Measurements from ENCODE around the gene NKPD1.
"Not testable (repeated sequence)": the region's sequence is repeated elsewhere in the genome, so short reads cannot be mapped to it uniquely, and the experiment has no call there.

NKPD1 gene

DNA sequence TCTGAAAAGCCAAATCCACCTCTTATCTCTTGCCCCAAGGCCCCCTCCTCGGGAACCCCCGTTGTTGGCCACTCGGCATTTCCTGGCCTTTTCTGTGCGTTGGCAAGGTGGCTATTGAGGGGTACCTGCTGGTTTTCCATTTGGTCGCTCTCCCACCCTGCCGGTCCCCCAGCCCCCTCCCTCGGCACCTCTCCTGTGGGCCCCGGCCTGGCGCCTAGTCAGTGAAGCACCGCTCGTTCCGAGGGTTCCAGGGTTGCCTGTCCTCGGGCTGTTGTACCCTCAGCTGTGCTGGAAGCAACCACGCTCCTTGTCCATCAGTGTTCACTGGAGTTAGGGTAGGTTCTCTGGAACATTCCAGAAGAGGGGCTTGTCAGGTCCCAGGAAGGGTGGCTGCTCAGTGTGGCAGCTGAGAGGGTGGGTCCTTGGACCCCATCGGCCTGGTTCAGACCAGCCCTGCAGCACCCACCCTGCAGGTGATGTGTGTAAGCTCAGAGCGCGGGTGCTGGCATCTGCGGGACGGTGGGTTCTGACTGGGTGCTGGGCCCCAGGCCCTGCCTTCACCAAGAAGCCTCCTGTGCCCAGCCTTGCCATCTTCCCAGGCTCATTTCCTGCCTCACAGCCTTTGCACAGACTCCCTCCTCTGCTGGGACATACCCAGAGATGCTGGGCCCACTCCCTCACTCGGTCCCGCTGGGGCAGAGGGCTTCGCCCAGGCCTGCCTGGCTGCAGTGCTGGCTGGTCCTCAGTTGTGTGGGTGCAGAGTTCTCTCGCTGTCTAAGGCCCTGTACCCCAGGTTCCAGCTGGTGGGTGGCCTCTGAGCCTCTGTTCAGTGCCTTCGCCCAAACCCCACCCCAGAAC, 21.3 kb downstream of the NKPD1 start:
- no peak for DNase-seq

DNA sequence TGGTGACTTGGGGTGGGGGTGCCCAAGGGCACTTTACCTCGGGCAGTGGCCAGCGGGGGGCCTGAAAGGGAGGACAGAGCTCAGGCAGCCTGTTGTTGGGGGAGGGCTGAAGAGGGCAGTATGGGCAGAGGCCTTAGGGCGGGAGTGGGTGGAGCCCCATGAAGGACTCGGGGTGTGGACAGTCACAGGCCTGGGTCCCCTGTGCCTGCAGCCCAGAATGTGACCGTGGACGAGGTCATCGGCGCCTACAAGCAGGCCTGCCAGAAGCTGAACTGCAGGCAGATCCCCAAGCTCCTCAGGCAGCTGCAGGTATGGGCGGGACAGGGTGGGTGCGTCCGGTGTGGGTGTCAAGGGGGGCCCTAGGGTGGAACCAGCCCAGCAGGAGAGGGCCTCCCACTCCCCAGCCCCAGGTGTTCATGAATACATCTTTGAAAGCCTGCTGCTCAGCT, 22.5 kb downstream of the NKPD1 start:
- DNase-seq = no peak

DNA sequence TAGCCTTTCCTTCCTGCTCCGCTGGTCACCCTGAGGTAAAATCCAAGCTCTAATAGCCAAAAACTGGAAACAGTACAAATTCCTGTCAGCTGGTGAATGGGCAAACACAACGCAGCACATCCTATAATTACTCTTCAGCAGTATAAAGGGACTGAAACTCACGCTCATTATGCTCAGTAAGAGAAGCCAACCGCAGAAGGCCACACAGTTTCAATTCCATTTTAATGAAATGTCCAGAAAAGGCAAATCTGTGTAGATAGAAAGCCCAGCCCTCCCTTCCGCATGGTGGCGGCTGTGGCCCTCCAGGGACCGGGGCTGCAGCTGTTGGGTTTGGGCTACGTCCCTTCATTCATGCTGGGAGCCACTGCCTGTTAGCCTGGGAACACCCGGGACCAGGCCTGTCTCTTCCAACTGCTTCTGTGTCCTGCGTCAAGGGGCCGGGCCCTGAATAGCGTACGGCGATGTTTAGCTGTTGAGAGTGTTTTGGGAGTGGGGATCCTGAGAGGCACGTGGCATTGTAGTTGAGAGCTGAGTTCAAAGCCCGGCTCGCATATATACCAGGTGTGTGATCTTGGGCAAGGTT, 23.5 kb downstream of the NKPD1 start:
- no peak for DNase-seq

DNA sequence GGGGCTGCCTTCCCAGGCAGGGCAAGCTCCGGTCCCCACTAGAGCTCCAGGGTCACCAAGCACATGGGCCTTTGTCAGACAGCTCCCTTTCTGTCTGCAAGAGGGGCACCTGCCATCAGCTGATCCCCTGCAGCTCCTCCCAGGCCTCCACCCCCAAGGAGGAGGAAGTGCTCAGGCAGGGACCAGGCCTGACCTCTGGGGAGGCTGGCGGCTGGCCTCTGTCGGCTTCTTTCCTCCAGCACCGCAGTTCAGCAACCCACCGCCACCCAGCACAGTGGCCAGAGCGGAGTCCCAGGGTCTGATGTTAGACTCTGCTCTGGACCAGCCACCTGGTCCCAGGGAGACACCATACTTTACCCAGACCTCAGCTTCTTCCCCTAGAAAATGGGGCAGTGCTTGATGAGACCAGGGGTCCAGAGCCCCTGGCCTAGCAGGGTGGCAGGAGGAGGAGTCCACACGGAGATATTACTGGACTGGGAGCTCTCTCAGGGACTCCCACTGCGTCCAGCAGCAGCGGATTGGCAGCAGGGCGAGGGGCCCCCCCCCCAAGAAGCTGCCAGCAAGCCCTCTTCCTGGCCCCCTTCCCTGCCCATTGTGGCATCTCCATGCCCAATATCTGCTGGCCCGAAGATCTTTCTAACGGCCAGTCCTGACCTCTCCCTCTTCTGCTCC, 24.1 kb downstream of the NKPD1 start:
- DNase-seq = no peak

DNA sequence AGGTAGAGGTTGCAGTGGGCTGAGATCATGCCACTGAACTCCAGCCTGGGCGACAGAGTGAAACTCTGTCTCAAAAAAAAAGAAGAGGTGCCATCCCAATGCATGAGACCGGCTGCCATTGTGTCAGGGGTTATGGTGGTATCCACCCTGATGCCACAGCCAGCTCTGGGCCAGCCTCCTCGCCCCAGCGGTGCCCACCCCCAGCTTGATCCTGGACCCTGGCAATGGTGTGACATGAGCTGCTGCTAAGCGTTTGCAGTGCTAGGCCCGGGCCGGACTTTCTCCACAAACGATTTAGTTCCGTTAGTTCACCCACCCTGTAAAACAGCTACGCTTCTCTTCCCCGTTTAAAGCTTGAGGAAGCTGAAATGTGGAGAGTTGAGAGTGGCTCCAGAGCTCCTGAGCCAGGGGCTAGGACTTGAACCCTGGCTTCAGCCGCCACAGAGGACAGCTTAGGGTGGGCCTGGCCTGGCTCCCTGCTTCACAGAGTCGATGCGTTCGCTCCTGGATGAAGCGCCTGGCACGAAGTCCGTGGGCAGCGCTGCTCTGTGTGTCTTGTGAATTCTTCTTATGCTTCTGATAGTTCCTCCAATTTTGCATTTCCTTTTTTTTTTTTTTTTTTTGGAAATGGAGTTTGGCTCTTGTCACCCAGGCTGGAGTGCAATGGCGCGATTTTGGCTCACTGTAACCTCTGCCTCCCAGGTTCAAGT, 25.5 kb downstream of the NKPD1 start:
- no peak for DNase-seq

DNA sequence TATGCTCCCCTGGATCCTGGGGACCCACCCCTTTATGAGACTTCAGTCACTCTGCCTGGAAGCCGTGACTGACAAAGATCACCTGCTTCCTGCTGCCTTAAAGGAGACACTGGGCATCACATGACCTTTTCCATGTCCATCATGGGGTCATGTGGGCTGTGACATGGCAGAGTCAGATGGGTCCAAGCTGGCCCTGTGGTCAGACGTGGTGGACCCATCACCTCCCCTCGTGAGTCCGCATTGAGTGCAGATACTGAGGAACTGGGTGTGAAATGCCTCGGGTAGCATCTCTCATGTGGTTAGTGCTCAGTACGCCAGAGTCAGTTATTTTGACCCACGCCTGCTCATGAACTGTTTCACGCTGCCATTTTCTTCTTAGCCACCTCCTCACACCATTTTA, 27.1 kb downstream of the NKPD1 start:
- DNase-seq = no peak

DNA sequence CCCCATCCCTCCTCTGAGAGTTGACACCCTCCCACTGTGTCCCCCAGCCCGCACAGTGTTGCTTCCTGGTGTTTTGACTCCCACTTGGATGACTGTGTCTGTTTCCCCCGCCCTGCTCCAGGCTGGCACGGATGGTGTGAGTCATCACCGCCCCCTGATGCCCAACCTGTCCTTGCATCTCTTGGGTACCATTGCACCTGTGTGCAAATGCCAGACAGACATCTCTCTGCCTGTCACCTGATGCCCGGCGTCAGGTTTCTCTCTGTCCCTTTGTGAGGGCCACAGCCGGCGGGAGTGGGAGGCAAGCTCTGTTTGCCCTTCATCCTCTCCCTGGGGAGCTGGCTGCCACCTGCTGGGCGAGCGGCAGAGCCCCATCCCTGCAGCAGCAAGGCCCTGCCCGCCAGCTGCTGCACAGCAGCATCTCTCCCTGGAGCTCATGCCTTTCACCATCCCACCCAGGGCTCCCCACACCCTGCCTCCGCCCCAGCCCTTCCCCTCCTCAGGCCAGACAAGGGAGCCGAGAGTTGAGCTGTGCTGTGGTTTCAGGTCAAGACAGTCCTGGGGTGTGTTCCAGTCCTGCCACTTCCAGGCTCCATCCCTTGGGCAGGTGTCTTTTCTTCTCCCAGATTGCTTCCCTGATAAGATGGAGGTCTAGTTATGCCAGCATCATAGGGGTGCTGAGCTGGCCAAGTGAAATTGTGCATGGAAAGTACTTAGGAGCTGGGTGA, 29.7 kb downstream of the NKPD1 start:
- no peak for DNase-seq

DNA sequence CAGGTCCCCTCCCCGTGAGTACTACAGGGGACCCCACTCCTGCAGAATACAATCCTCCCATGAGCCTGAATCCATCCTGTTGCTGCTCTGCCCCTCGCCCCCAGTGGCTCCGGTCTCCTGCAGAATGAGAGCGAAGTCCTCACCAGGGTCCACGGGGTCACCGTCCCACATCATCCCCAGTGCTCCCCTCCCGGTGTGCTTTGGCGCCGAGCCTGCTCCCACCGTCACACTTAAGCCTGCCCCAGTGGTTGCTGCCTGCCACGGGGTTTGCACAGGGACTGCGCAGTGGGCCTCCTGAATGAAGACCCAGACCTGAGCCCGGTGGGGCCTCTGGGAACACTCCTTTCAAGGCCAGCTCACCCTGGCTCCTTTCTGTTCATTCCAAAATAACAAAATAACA, 30.5 kb downstream of the NKPD1 start:
- no peak for DNase-seq

DNA sequence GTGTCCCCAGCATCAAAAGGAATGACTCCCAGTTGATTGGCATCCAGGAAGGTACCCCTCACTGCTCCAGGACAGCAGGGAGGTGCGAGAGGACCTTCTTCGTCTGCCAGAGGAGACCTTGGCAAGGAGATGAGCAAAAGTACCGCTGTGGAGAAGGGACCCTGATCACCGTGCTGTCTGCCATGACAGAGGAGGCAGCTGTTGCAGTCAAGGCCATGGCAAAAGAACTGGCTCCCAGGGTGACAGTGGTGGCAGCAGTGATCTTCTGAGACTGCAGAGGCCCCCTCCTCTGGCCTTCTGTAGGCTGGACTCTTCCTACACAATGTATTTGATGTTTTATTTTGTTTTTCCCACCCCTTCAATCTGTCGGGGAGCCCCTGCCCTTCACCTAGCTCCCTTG, 32.0 kb downstream of the NKPD1 start:
- DNase-seq = no peak

DNA sequence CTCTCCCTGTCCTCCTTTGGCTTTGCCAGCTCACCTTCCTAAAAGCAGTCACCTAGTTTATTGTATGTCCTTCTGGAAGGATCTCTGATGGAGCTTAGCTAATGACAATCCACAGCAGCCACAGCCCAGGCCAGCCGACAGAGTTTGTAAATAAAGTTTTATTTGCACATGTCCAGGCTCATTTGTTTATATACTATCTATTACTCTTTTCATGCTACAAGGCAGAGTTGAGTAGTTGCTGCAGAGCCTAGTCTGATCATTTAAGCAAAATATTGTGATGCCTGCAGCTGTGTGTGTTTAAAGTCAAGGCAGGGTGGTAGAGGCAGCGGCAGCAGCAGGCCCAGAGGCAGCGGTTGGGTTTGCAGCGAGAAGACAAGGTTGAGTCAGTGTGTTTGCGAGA, 32.6 kb downstream of the NKPD1 start:
- DNase-seq = no peak

DNA sequence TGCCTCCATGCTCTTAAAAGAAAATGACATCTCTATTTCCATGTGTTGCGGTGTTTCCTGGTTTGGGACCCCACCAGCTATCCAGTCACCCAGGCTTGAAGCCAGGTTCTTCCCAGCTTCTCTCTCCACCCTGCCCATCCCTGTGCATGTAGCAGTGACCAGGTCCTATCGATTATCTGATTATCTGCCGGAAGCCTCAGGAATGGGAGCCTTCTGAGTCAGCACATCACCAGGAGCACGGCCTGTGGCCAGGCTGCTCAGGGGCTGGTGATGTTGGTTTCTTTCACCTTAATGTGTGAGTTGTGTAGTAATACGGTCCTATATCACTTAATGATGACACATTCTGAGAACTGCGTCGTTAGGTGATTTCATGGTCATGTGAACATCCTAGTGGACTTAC, 34.1 kb downstream of the NKPD1 start:
- DNase-seq = no peak

DNA sequence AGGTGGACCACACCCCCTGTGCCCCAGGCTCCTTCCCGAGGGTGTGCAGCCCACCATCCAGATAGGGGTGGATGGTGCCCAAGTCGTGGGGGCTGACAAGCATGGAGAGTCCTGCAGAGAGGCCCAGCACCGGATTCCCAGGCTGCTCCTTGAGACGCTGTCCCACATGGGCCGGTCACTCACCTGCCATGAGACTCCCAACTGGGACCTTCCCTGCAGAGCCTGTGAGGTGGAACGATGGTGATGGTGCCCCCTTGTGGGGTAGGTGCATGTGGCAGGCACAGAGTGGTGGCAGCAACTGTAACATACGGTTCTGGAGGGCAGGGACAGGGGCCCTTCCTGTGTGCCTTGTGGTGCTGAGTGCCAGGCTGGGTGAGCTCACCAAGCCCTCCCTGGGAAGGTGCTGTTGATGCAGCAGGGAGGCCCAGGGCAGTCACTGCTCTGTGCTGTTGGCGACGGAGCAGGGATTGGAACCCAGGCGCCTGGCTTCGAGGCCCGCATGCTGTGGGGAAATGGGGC, 34.7 kb downstream of the NKPD1 start:
- DNase-seq = peak; percentile 65 to 70

DNA sequence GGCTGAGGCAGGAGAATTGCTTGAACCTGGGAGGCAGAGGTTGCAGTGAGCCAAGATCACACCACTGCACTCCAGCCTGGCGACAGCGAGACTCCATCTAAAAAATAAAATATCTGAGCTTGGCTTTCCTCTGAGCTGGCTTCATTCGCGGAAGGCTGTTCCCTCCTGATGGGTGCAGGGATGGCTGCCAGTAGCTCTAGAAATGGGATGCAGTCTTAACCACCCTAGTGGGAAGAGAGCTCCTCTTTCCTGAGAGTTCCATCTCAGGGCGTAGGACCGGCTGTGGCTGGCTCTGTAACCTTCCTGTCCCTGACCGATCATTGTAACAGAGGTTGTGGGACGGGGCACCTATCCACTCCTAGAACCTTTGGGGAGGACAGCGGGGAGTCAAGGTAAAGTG, 35.4 kb downstream of the NKPD1 start:
- no peak for DNase-seq

DNA sequence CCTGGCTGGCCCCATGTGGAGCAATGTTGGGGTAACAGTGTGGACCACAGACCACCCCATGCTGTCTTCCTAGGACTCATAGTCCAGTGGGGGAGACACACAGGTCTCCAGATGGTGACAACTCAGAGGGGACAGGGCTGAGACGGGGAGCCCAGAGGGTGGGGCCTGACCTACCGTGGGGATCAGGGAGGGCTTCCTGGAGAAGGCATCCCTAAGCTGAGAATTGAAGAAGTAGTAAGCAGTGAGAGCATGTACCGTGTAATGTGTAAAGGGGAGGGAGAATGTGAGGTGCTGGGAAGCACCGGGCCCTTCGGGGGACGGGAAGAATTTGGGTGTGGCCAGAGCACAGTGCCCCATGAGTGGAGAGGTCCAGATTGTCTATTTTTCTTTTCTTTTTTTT, 36.8 kb downstream of the NKPD1 start:
- DNase-seq = no peak

DNA sequence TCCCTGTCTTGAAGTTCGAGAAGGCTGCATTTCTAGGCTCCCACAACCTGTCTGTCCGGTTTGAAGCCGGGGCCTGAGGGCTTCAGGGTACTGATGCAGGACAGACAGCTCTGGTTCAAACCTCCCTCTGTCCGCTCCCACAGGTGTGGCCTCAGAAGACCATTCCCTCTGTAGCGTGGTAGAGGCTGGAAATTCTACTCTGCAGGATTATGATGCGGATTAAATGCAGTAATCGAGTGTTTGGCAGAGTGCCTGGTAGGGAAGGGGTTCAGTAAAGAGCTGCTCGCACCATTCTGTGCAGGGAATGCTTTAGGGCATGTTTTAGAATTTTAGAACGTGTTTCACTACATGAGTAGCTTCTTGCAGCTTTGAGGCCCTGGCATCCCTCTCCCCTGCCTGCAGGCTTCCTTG, 37.3 kb downstream of the NKPD1 start:
- no peak for DNase-seq

DNA sequence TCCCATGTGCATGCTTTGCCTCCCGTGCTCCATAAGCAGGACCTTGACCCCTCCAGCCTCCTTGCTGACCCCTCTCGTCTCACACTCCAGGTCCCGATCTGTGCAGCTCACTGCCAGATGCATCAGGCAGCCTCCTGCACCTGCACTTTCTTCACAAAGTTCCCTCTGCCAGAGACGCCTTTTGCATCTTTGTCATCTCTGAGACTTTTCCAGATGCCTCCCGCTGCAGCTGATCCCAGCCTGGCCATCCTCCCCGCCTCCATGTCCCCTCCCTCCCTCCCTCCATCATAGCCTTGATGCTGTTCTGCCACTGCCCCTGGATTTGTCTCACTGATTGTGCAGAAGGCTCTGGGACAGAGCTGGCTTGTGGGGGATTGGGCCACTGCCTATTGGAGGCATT, 38.0 kb downstream of the NKPD1 start:
- DNase-seq = no peak

DNA sequence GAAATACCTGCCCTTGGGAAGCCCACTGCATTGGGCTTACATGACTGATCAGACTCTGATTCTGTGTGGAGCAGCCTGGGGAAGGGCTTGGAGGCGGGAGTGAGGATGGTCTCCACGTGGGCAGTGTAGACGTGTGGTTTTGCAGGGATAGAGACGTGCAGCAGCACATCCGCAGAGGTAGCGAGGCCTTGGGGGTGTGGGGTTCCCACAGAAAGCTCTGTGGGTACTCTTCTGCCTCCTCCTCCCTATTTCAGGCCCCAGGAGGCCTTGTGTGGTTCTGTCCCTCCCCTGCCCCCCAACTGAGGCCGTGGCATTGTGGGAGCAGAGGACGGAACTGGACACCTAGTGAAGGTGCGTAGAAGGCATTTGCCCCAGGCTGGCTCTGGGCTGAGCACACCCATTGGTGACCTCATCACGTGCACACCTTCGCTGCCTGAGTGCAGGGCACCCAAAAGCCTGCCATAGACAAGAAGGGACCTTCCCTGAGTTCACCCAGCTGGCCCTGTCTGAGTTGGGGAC, 38.9 kb downstream of the NKPD1 start:
- no peak for DNase-seq

DNA sequence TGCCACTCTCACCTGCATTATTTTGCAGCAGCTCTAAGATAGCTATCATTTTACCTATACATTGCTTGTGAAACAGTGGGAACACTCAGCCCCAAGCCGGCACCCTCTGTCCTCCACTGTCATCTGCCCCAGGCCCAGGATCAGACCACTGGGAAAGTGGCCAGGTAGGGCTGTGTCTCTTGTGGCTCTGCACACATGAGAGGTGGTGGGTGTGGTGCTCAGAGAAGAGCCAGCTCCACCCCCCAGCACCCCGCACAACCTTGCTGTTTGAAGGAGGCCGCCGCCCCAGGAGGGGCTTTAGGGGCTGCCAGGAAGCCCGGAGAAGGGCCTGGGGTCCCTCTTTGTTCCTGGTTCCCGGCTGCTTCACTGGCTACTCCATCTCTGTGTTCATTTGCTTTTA, 41.2 kb downstream of the NKPD1 start:
- DNase-seq = no peak

DNA sequence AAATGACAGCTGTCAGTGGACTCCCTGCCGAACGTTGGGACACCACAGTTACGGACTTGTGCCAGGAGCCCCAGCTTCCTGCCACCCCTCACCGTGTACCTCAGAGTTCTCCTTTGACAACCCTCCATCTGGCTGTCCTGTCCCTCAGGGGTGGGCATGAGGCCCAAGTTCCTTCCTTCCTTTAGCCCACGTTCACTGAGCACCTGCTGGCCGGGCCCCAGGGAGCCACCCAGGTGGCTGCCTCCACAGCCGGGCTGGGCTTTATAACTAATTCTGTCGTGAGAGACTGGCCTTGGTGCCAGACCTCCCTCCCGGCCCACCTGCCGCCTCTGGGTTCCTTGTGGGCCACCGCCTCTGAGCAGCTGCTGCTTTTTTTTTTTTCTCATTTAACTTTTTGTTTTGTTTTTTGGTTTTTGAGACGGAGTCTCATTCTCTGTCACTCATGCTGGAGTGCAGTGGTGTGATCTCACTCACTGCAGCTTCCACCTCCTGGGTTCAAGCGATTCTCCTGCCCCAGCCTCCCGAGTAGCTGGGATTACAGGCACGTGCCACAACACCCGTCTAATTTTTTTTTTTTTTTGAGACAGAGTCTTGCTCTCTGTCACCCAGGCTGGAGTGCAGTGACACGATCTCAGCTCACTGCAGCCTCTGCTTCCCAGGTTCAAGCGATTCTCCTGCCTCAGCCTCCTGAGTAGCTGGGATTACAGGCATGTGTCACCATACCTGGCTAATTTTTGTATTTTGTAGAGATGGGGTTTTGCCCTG, 42.0 kb downstream of the NKPD1 start:
- not testable (repeated sequence) for DNase-seq

DNA sequence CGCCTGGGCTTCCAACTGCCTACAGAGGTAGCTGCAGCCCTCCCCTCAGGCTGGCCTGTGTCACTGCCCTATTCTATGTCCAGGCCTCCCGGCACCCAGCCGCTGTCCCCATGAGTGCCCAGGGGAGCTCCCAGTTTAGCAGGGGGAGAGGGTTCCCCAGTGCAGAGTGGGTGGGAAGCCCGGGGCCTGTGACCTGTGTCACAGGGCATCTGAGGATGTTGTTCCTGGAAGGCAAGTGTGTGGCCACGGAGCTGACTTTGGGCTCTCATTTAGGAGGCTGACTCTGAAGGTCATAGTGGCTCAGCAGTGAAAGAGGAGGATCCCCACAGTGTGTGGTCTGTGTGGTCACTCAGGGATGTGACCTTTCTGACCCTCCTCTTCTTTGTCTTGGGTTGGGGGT, 42.7 kb downstream of the NKPD1 start:
- no peak for DNase-seq

DNA sequence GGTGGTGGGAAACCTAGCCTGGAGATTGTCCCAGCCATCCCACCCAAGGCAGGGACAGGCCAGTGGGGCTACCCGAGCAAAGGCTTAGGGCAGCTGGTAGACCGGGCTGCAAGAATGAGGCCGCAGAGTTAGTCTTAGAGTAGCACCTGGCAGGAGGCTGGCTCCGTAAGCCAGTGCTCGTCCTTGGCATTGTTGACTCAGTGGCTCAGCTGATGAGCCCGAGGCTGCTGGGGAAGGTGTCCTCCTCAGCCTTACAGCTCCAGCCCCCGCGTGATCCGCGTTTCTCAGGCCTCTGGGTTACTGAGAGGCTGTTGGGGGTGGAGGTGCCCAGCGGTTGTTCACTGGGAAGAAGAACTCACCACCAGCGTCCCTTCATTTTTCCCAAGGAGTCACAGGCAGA, 43.1 kb downstream of the NKPD1 start:
- no peak for DNase-seq

Measured in CD4-positive, alpha-beta T cell treated with Interleukin-4 for 1 hour (primary cell).